Lung microvascular endothelial cell (primary cell): ENCODE data around the gene RPSA. TPM values are rescaled to one million over a fixed set of nuclear protein-coding genes. Genes with fewer than 3 reads are reported as not detected.
A peak's percentile ranks its signal among the peaks of the same experiment; 100 is the strongest.
"Not testable (repeated sequence)": the region's sequence is repeated elsewhere in the genome, so short reads cannot be mapped to it uniquely, and the experiment has no call there.

ENCODE experiments used
- DNase-seq, 2 donors: peaks; one replicate each; pipeline versions ENCODE4 v3.0.0 to v3.0.0-alpha.2; 2010; ENCODE audit warnings: low read depth in 2 of 2
- total RNA-seq: library from RNA; depleted of rRNA; stranded (reverse); fragments of >200 nt; gene quantifications from 2 replicates; pipeline ENCODE4 v1.2.1, GENCODE V29; 2014

Gene RPSA
- 1,101 and 1,430 TPM in 2 replicates for total RNA-seq

GRCh38 chr3:39406368-39407258 lies at the start of gene RPSA:
TSS of gene RPSA (plus strand) at chr3:39406720. CDS start at chr3:39407654, 934 bp downstream.
- peak; percentile 97 for DNase-seq

GRCh38 chr3:39358333-39358732 lies 48.2 kb upstream of the RPSA start:
- DNase-seq, result no peak

GRCh38 chr3:39361252-39361927 lies 45.1 kb upstream of the RPSA start:
- no peak for DNase-seq

- DNase-seq, result no peak
Observed at GRCh38 chr3:39362192-39362591, 44.3 kb upstream of the RPSA start.

- no peak for DNase-seq
Observed at GRCh38 chr3:39362812-39363211, 43.7 kb upstream of the RPSA start.

- not testable (repeated sequence) for DNase-seq
Observed at GRCh38 chr3:39370450-39370849, 36.1 kb upstream of the RPSA start.

GRCh38 chr3:39372833-39373232 lies 33.7 kb upstream of the RPSA start:
- DNase-seq, result no peak

- DNase-seq, result peak in 1 of 2 donors; percentile 61
Observed at GRCh38 chr3:39376959-39377634, 29.4 kb upstream of the RPSA start.

- DNase-seq, result peak; percentile 42 to 60
Observed at GRCh38 chr3:39378088-39378487, 28.4 kb upstream of the RPSA start.

GRCh38 chr3:39378957-39379777 lies 27.4 kb upstream of the RPSA start:
- DNase-seq, result no peak

- DNase-seq, result no peak
Observed at GRCh38 chr3:39379778-39380155, 26.8 kb upstream of the RPSA start.

GRCh38 chr3:39381432-39381831 lies 25.1 kb upstream of the RPSA start:
- DNase-seq, result no peak

GRCh38 chr3:39383045-39383880 lies 23.3 kb upstream of the RPSA start, which contains the start of gene SLC25A38:
TSS of gene SLC25A38 (plus strand) at chr3:39383370. CDS start at chr3:39383725, 355 bp downstream.
- peak; percentile 76 to 90 for DNase-seq

GRCh38 chr3:39383881-39384664 lies 22.4 kb upstream of the RPSA start:
- DNase-seq, result peak; percentile 94

GRCh38 chr3:39384665-39385000 lies 21.9 kb upstream of the RPSA start:
- DNase-seq, result no peak

GRCh38 chr3:39385456-39386090 lies 20.9 kb upstream of the RPSA start:
- DNase-seq, result no peak

GRCh38 chr3:39386318-39386717 lies 20.2 kb upstream of the RPSA start:
- DNase-seq, result no peak

- DNase-seq, result no peak
Observed at GRCh38 chr3:39387411-39387975, 19.0 kb upstream of the RPSA start.

- DNase-seq, result no peak
Observed at GRCh38 chr3:39388153-39388552, 18.4 kb upstream of the RPSA start.
